ENCODE results near the gene CBFA2T2.

CBFA2T2 gene

GRCh38 chr20:33545763-33546162 is 55.9 kb downstream of the CBFA2T2 start:
- no peak for DNase-seq
- ChIA-PET POLR2A (no interaction called here), CTCF (no interaction called here)
- Histone ChIP-seq H3K4me1 (ENCODE audit: control extremely low read depth in 1 of 4, control insufficient read depth in 4 of 4, insufficient read depth in 4 of 4, low read length in 3 of 4) (no peaks in the 10 kb centered on the region), H3K27me3 (replicated peaks in 2 of 5; ENCODE audit: control insufficient read depth in 4 of 5, insufficient read depth in 5 of 5, low read length in 4 of 5) (no peaks in the 10 kb centered on the region), H3K27ac (ENCODE audit: insufficient read depth in 1 of 2, low read depth in 1 of 2, low read length in 2 of 2, poor library complexity in 1 of 2, severe bottlenecking in 2 of 2) (no peak overlapping the region), H3K9me3 (ENCODE audit: control extremely low read depth in 1 of 5, control insufficient read depth in 4 of 5, insufficient read depth in 2 of 5, low read depth in 1 of 5, low read length in 4 of 5) (no peaks in the 10 kb centered on the region), H3K4me3 (ENCODE audit: control insufficient read depth in 1 of 7, extremely low read depth in 1 of 7, insufficient read depth in 4 of 7, low read depth in 2 of 7, low read length in 6 of 7) (no peak overlapping the region), H3K36me3 (ENCODE audit: control insufficient read depth in 4 of 4, insufficient read depth in 4 of 4, low read length in 3 of 4) (no peaks in the 10 kb centered on the region)

- peaks cover 0 to 3% (median 0%) of the 10 kb centered on the region in 4 experiments for H3K36me3 ChIP-seq (ENCODE audit: control insufficient read depth in 4 of 4, insufficient read depth in 4 of 4, low read length in 3 of 4)
- no peak overlapping the region for H3K4me3 ChIP-seq (ENCODE audit: control insufficient read depth in 1 of 7, extremely low read depth in 1 of 7, insufficient read depth in 4 of 7, low read depth in 2 of 7, low read length in 6 of 7)
- WGBS (ENCODE audit: insufficient coverage) = no CpG with 5 or more reads among the region's 2 CpGs
- no peaks in the 10 kb centered on the region for H3K27me3 ChIP-seq (replicated peaks in 2 of 5; ENCODE audit: control insufficient read depth in 4 of 5, insufficient read depth in 5 of 5, low read length in 4 of 5)
- H3K9me3 ChIP-seq (ENCODE audit: control extremely low read depth in 1 of 5, control insufficient read depth in 4 of 5, insufficient read depth in 2 of 5, low read depth in 1 of 5, low read length in 4 of 5) = no peaks in the 10 kb centered on the region
- H3K27ac ChIP-seq (ENCODE audit: insufficient read depth in 1 of 2, low read depth in 1 of 2, low read length in 2 of 2, poor library complexity in 1 of 2, severe bottlenecking in 2 of 2) = no peak overlapping the region
- H3K4me1 ChIP-seq (ENCODE audit: control extremely low read depth in 1 of 4, control insufficient read depth in 4 of 4, insufficient read depth in 4 of 4, low read length in 3 of 4) = peaks cover 0 to 3% (median under 1%) of the 10 kb centered on the region in 4 experiments
- CTCF ChIA-PET = interaction anchor here (1.0 to 1.6 kb wide), 2 partner anchors 13 to 102 kb away, joined by 3 read pairs; no protein-coding TSS in a partner anchor
- DNase-seq = no peak
- POLR2A ChIA-PET = no interaction called here
Observed at GRCh38 chr20:33549229-33549999, 59.5 kb downstream of the CBFA2T2 start.

GRCh38 chr20:33551778-33552177 is 61.9 kb downstream of the CBFA2T2 start:
- Histone ChIP-seq H3K27ac (ENCODE audit: insufficient read depth in 1 of 2, low read depth in 1 of 2, low read length in 2 of 2, poor library complexity in 1 of 2, severe bottlenecking in 2 of 2) (no peak overlapping the region), H3K4me3 (ENCODE audit: control insufficient read depth in 1 of 7, extremely low read depth in 1 of 7, insufficient read depth in 4 of 7, low read depth in 2 of 7, low read length in 6 of 7) (no peak overlapping the region), H3K36me3 (ENCODE audit: control insufficient read depth in 4 of 4, insufficient read depth in 4 of 4, low read length in 3 of 4) (peaks cover 0 to 3% (median 1%) of the 10 kb centered on the region in 4 experiments), H3K4me1 (ENCODE audit: control extremely low read depth in 1 of 4, control insufficient read depth in 4 of 4, insufficient read depth in 4 of 4, low read length in 3 of 4) (peaks cover 3 to 16% (median 4%) of the 10 kb centered on the region in 4 experiments), H3K27me3 (replicated peaks in 2 of 5; ENCODE audit: control insufficient read depth in 4 of 5, insufficient read depth in 5 of 5, low read length in 4 of 5) (no peaks in the 10 kb centered on the region), H3K9me3 (ENCODE audit: control extremely low read depth in 1 of 5, control insufficient read depth in 4 of 5, insufficient read depth in 2 of 5, low read depth in 1 of 5, low read length in 4 of 5) (no peaks in the 10 kb centered on the region)
- WGBS (ENCODE audit: insufficient coverage) = no CpG with 5 or more reads among the region's 1 CpG
- ChIA-PET POLR2A (interaction anchor here (0.6 kb wide), 1 partner anchor 23 kb away, joined by 5 read pairs; no protein-coding TSS in a partner anchor), CTCF (interaction anchor here (1.5 kb wide), 1 partner anchor 9 kb away, joined by 8 read pairs; no protein-coding TSS in a partner anchor)
- DNase-seq = no peak

- ChIA-PET POLR2A (no interaction called here), CTCF (interaction anchor here (1.5 kb wide), 1 partner anchor 10 kb away, joined by 8 read pairs; no protein-coding TSS in a partner anchor)
- Histone ChIP-seq H3K4me1 (ENCODE audit: control extremely low read depth in 1 of 4, control insufficient read depth in 4 of 4, insufficient read depth in 4 of 4, low read length in 3 of 4) (peaks cover 3 to 16% (median 4%) of the 10 kb centered on the region in 4 experiments), H3K9me3 (ENCODE audit: control extremely low read depth in 1 of 5, control insufficient read depth in 4 of 5, insufficient read depth in 2 of 5, low read depth in 1 of 5, low read length in 4 of 5) (no peaks in the 10 kb centered on the region), H3K27me3 (replicated peaks in 2 of 5; ENCODE audit: control insufficient read depth in 4 of 5, insufficient read depth in 5 of 5, low read length in 4 of 5) (no peaks in the 10 kb centered on the region), H3K4me3 (ENCODE audit: control insufficient read depth in 1 of 7, extremely low read depth in 1 of 7, insufficient read depth in 4 of 7, low read depth in 2 of 7, low read length in 6 of 7) (no peak overlapping the region), H3K36me3 (ENCODE audit: control insufficient read depth in 4 of 4, insufficient read depth in 4 of 4, low read length in 3 of 4) (peaks cover 0 to 6% (median 1%) of the 10 kb centered on the region in 4 experiments), H3K27ac (ENCODE audit: insufficient read depth in 1 of 2, low read depth in 1 of 2, low read length in 2 of 2, poor library complexity in 1 of 2, severe bottlenecking in 2 of 2) (no peak overlapping the region)
- no peak for DNase-seq
- 68% methylated on average over 2 of the region's 3 CpGs for WGBS (ENCODE audit: insufficient coverage)
Observed at GRCh38 chr20:33552519-33552918, 62.6 kb downstream of the CBFA2T2 start.

- DNase-seq = no peak
- Histone ChIP-seq H3K4me1 (ENCODE audit: control extremely low read depth in 1 of 4, control insufficient read depth in 4 of 4, insufficient read depth in 4 of 4, low read length in 3 of 4) (peaks cover 3 to 16% (median 4%) of the 10 kb centered on the region in 4 experiments), H3K27ac (ENCODE audit: insufficient read depth in 1 of 2, low read depth in 1 of 2, low read length in 2 of 2, poor library complexity in 1 of 2, severe bottlenecking in 2 of 2) (no peak overlapping the region), H3K4me3 (ENCODE audit: control insufficient read depth in 1 of 7, extremely low read depth in 1 of 7, insufficient read depth in 4 of 7, low read depth in 2 of 7, low read length in 6 of 7) (no peak overlapping the region), H3K27me3 (replicated peaks in 2 of 5; ENCODE audit: control insufficient read depth in 4 of 5, insufficient read depth in 5 of 5, low read length in 4 of 5) (no peaks in the 10 kb centered on the region), H3K36me3 (ENCODE audit: control insufficient read depth in 4 of 4, insufficient read depth in 4 of 4, low read length in 3 of 4) (peaks cover 0 to 7% (median 1%) of the 10 kb centered on the region in 4 experiments), H3K9me3 (ENCODE audit: control extremely low read depth in 1 of 5, control insufficient read depth in 4 of 5, insufficient read depth in 2 of 5, low read depth in 1 of 5, low read length in 4 of 5) (no peaks in the 10 kb centered on the region)
- CTCF ChIA-PET = no interaction called here
- POLR2A ChIA-PET = interaction anchor here (0.6 kb wide), 1 partner anchor 32 kb away, joined by 3 read pairs; no protein-coding TSS in a partner anchor
- 100% methylated on average over 3 of the region's 4 CpGs for WGBS (ENCODE audit: insufficient coverage)
Observed at GRCh38 chr20:33553516-33553915, 63.6 kb downstream of the CBFA2T2 start.

- DNase-seq = peak; percentile 91 to 97 (median 97)
- 0% methylated on average over 1 of the region's 2 CpGs for WGBS (ENCODE audit: insufficient coverage)
- H3K4me3 ChIP-seq (ENCODE audit: control insufficient read depth in 1 of 7, extremely low read depth in 1 of 7, insufficient read depth in 4 of 7, low read depth in 2 of 7, low read length in 6 of 7) = peak overlapping the region in 2 of 7 experiments; percentile 17 to 52
- H3K27ac ChIP-seq (ENCODE audit: insufficient read depth in 1 of 2, low read depth in 1 of 2, low read length in 2 of 2, poor library complexity in 1 of 2, severe bottlenecking in 2 of 2) = peak overlapping the region; percentile 33 to 79
- ChIA-PET CTCF (no interaction called here), POLR2A (no interaction called here)
- no peaks in the 10 kb centered on the region for H3K9me3 ChIP-seq (ENCODE audit: control extremely low read depth in 1 of 5, control insufficient read depth in 4 of 5, insufficient read depth in 2 of 5, low read depth in 1 of 5, low read length in 4 of 5)
- peaks cover 0 to 7% (median 2%) of the 10 kb centered on the region in 4 experiments for H3K36me3 ChIP-seq (ENCODE audit: control insufficient read depth in 4 of 4, insufficient read depth in 4 of 4, low read length in 3 of 4)
- peaks cover 3 to 16% (median 4%) of the 10 kb centered on the region in 4 experiments for H3K4me1 ChIP-seq (ENCODE audit: control extremely low read depth in 1 of 4, control insufficient read depth in 4 of 4, insufficient read depth in 4 of 4, low read length in 3 of 4)
- no peaks in the 10 kb centered on the region for H3K27me3 ChIP-seq (replicated peaks in 2 of 5; ENCODE audit: control insufficient read depth in 4 of 5, insufficient read depth in 5 of 5, low read length in 4 of 5)
Observed at GRCh38 chr20:33554914-33555420, 65.1 kb downstream of the CBFA2T2 start.

GRCh38 chr20:33555755-33556154 is 65.9 kb downstream of the CBFA2T2 start:
- no peaks in the 10 kb centered on the region for H3K9me3 ChIP-seq (ENCODE audit: control extremely low read depth in 1 of 5, control insufficient read depth in 4 of 5, insufficient read depth in 2 of 5, low read depth in 1 of 5, low read length in 4 of 5)
- POLR2A ChIA-PET = no interaction called here
- H3K36me3 ChIP-seq (ENCODE audit: control insufficient read depth in 4 of 4, insufficient read depth in 4 of 4, low read length in 3 of 4) = peaks cover 0 to 7% (median 3%) of the 10 kb centered on the region in 4 experiments
- peak overlapping the region in 1 of 2 experiments; percentile 79 for H3K27ac ChIP-seq (ENCODE audit: insufficient read depth in 1 of 2, low read depth in 1 of 2, low read length in 2 of 2, poor library complexity in 1 of 2, severe bottlenecking in 2 of 2)
- H3K4me3 ChIP-seq (ENCODE audit: control insufficient read depth in 1 of 7, extremely low read depth in 1 of 7, insufficient read depth in 4 of 7, low read depth in 2 of 7, low read length in 6 of 7) = no peak overlapping the region
- no peaks in the 10 kb centered on the region for H3K27me3 ChIP-seq (replicated peaks in 2 of 5; ENCODE audit: control insufficient read depth in 4 of 5, insufficient read depth in 5 of 5, low read length in 4 of 5)
- no peak for DNase-seq
- 100% methylated on average over 3 of the region's 3 CpGs for WGBS (ENCODE audit: insufficient coverage)
- CTCF ChIA-PET = no interaction called here
- H3K4me1 ChIP-seq (ENCODE audit: control extremely low read depth in 1 of 4, control insufficient read depth in 4 of 4, insufficient read depth in 4 of 4, low read length in 3 of 4) = peaks cover 3 to 16% (median 4%) of the 10 kb centered on the region in 4 experiments
